Measurements from ENCODE around the gene MAGI1.

The MAGI1 gene

GRCh38 chr3:65492249-65492648 lies 546.5 kb downstream of the MAGI1 start:
- no peaks in the 10 kb centered on the region for H3K9me3 ChIP-seq (ENCODE audit: control insufficient read depth, low read depth, low read length)
- no peaks in the 10 kb centered on the region for H3K27me3 ChIP-seq (ENCODE audit: control insufficient read depth, insufficient read depth, low read length)
- no peak overlapping the region for H3K27ac ChIP-seq (ENCODE audit: low read length)
- H3K4me3 ChIP-seq (ENCODE audit: low read length) = no peak overlapping the region
- H3K36me3 ChIP-seq (ENCODE audit: control insufficient read depth, low read depth, low read length) = peaks cover 6% of the 10 kb centered on the region
- H3K9ac ChIP-seq (ENCODE audit: low read length) = no peak overlapping the region
- peaks cover 2% of the 10 kb centered on the region for H3K4me1 ChIP-seq (ENCODE audit: control insufficient read depth, low read depth, low read length)

- no peaks in the 10 kb centered on the region for H3K9me3 ChIP-seq (ENCODE audit: control insufficient read depth, low read depth, low read length)
These were observed 548.6 kb downstream of the MAGI1 start for GRCh38 chr3:65490114-65490513.

GRCh38 chr3:65489253-65489652 lies 549.5 kb downstream of the MAGI1 start:
- H3K4me3 ChIP-seq (ENCODE audit: low read length) = no peak overlapping the region
- H3K27ac ChIP-seq (ENCODE audit: low read length) = no peak overlapping the region
- no peaks in the 10 kb centered on the region for H3K9me3 ChIP-seq (ENCODE audit: control insufficient read depth, low read depth, low read length)
- no peak overlapping the region for H3K9ac ChIP-seq (ENCODE audit: low read length)
- peaks cover 19% of the 10 kb centered on the region for H3K4me1 ChIP-seq (ENCODE audit: control insufficient read depth, low read depth, low read length)
- peaks cover 6% of the 10 kb centered on the region for H3K36me3 ChIP-seq (ENCODE audit: control insufficient read depth, low read depth, low read length)
- H3K27me3 ChIP-seq (ENCODE audit: control insufficient read depth, insufficient read depth, low read length) = no peaks in the 10 kb centered on the region

More at GRCh38 chr3:65490114-65490513, 548.6 kb downstream of the MAGI1 start:
- no peak overlapping the region for H3K27ac ChIP-seq (ENCODE audit: low read length)
- no peak overlapping the region for H3K9ac ChIP-seq (ENCODE audit: low read length)
- no peak overlapping the region for H3K4me3 ChIP-seq (ENCODE audit: low read length)
- H3K4me1 ChIP-seq (ENCODE audit: control insufficient read depth, low read depth, low read length) = peaks cover 10% of the 10 kb centered on the region
- no peaks in the 10 kb centered on the region for H3K27me3 ChIP-seq (ENCODE audit: control insufficient read depth, insufficient read depth, low read length)
- H3K36me3 ChIP-seq (ENCODE audit: control insufficient read depth, low read depth, low read length) = peaks cover 6% of the 10 kb centered on the region

GRCh38 chr3:65485826-65486469 lies 552.8 kb downstream of the MAGI1 start:
- peaks cover 50% of the 10 kb centered on the region for H3K4me1 ChIP-seq (ENCODE audit: control insufficient read depth, low read depth, low read length)

GRCh38 chr3:65484964-65485363 lies 553.8 kb downstream of the MAGI1 start:
- Histone ChIP-seq H3K27ac (ENCODE audit: low read length) (no peak overlapping the region), H3K9me3 (ENCODE audit: control insufficient read depth, low read depth, low read length) (no peaks in the 10 kb centered on the region), H3K4me1 (ENCODE audit: control insufficient read depth, low read depth, low read length) (peaks cover 53% of the 10 kb centered on the region), H3K27me3 (ENCODE audit: control insufficient read depth, insufficient read depth, low read length) (no peaks in the 10 kb centered on the region), H3K4me3 (ENCODE audit: low read length) (no peak overlapping the region), H3K9ac (ENCODE audit: low read length) (no peak overlapping the region), H3K36me3 (ENCODE audit: control insufficient read depth, low read depth, low read length) (no peaks in the 10 kb centered on the region)

More at GRCh38 chr3:65485826-65486469, 552.8 kb downstream of the MAGI1 start:
- Histone ChIP-seq H3K9me3 (ENCODE audit: control insufficient read depth, low read depth, low read length) (no peaks in the 10 kb centered on the region), H3K4me3 (ENCODE audit: low read length) (no peak overlapping the region), H3K36me3 (ENCODE audit: control insufficient read depth, low read depth, low read length) (no peaks in the 10 kb centered on the region), H3K27me3 (ENCODE audit: control insufficient read depth, insufficient read depth, low read length) (no peaks in the 10 kb centered on the region), H3K9ac (ENCODE audit: low read length) (no peak overlapping the region), H3K27ac (ENCODE audit: low read length) (no peak overlapping the region)

GRCh38 chr3:65483480-65483879 lies 555.2 kb downstream of the MAGI1 start:
- Histone ChIP-seq H3K9ac (ENCODE audit: low read length) (no peak overlapping the region), H3K9me3 (ENCODE audit: control insufficient read depth, low read depth, low read length) (no peaks in the 10 kb centered on the region), H3K4me1 (ENCODE audit: control insufficient read depth, low read depth, low read length) (peaks cover 63% of the 10 kb centered on the region), H3K27me3 (ENCODE audit: control insufficient read depth, insufficient read depth, low read length) (no peaks in the 10 kb centered on the region), H3K4me3 (ENCODE audit: low read length) (peak overlapping the region; percentile 8), H3K36me3 (ENCODE audit: control insufficient read depth, low read depth, low read length) (no peaks in the 10 kb centered on the region), H3K27ac (ENCODE audit: low read length) (no peak overlapping the region)

- Histone ChIP-seq H3K36me3 (ENCODE audit: control insufficient read depth, low read depth, low read length) (no peaks in the 10 kb centered on the region), H3K4me1 (ENCODE audit: control insufficient read depth, low read depth, low read length) (peaks cover 68% of the 10 kb centered on the region), H3K9ac (ENCODE audit: low read length) (no peak overlapping the region), H3K9me3 (ENCODE audit: control insufficient read depth, low read depth, low read length) (no peaks in the 10 kb centered on the region), H3K4me3 (ENCODE audit: low read length) (no peak overlapping the region), H3K27me3 (ENCODE audit: control insufficient read depth, insufficient read depth, low read length) (no peaks in the 10 kb centered on the region), H3K27ac (ENCODE audit: low read length) (no peak overlapping the region)
These were observed 555.7 kb downstream of the MAGI1 start for GRCh38 chr3:65483011-65483410.

GRCh38 chr3:65481085-65481484 lies 557.6 kb downstream of the MAGI1 start:
- no peak overlapping the region for H3K27ac ChIP-seq (ENCODE audit: low read length)
- H3K9ac ChIP-seq (ENCODE audit: low read length) = no peak overlapping the region
- H3K9me3 ChIP-seq (ENCODE audit: control insufficient read depth, low read depth, low read length) = no peaks in the 10 kb centered on the region
- H3K4me3 ChIP-seq (ENCODE audit: low read length) = no peak overlapping the region
- H3K36me3 ChIP-seq (ENCODE audit: control insufficient read depth, low read depth, low read length) = no peaks in the 10 kb centered on the region
- peaks cover 77% of the 10 kb centered on the region for H3K4me1 ChIP-seq (ENCODE audit: control insufficient read depth, low read depth, low read length)
- no peaks in the 10 kb centered on the region for H3K27me3 ChIP-seq (ENCODE audit: control insufficient read depth, insufficient read depth, low read length)

GRCh38 chr3:65479990-65480389 lies 558.7 kb downstream of the MAGI1 start:
- Histone ChIP-seq H3K27me3 (ENCODE audit: control insufficient read depth, insufficient read depth, low read length) (no peaks in the 10 kb centered on the region), H3K27ac (ENCODE audit: low read length) (no peak overlapping the region)

GRCh38 chr3:65478551-65479500 lies 559.9 kb downstream of the MAGI1 start:
- Histone ChIP-seq H3K36me3 (ENCODE audit: control insufficient read depth, low read depth, low read length) (peaks cover 10% of the 10 kb centered on the region), H3K27me3 (ENCODE audit: control insufficient read depth, insufficient read depth, low read length) (no peaks in the 10 kb centered on the region), H3K9me3 (ENCODE audit: control insufficient read depth, low read depth, low read length) (no peaks in the 10 kb centered on the region), H3K9ac (ENCODE audit: low read length) (peak overlapping the region; percentile 47), H3K27ac (ENCODE audit: low read length) (peak overlapping the region; percentile 65), H3K4me1 (ENCODE audit: control insufficient read depth, low read depth, low read length) (peaks cover 56% of the 10 kb centered on the region), H3K4me3 (ENCODE audit: low read length) (peak overlapping the region; percentile 39)

More at GRCh38 chr3:65479990-65480389, 558.7 kb downstream of the MAGI1 start:
- Histone ChIP-seq H3K36me3 (ENCODE audit: control insufficient read depth, low read depth, low read length) (peaks cover 7% of the 10 kb centered on the region), H3K9me3 (ENCODE audit: control insufficient read depth, low read depth, low read length) (no peaks in the 10 kb centered on the region), H3K4me3 (ENCODE audit: low read length) (no peak overlapping the region), H3K9ac (ENCODE audit: low read length) (no peak overlapping the region), H3K4me1 (ENCODE audit: control insufficient read depth, low read depth, low read length) (peaks cover 67% of the 10 kb centered on the region)

- H3K27ac ChIP-seq (ENCODE audit: low read length) = no peak overlapping the region
- H3K36me3 ChIP-seq (ENCODE audit: control insufficient read depth, low read depth, low read length) = peaks cover 10% of the 10 kb centered on the region
- H3K27me3 ChIP-seq (ENCODE audit: control insufficient read depth, insufficient read depth, low read length) = no peaks in the 10 kb centered on the region
- no peak overlapping the region for H3K9ac ChIP-seq (ENCODE audit: low read length)
- peaks cover 18% of the 10 kb centered on the region for H3K4me1 ChIP-seq (ENCODE audit: control insufficient read depth, low read depth, low read length)
- H3K9me3 ChIP-seq (ENCODE audit: control insufficient read depth, low read depth, low read length) = no peaks in the 10 kb centered on the region
- H3K4me3 ChIP-seq (ENCODE audit: low read length) = no peak overlapping the region
These were observed 565.0 kb downstream of the MAGI1 start for GRCh38 chr3:65473736-65474135.
